GM18502 (cell line): Measurements from ENCODE around the gene NDUFV1.
"Not testable (repeated sequence)": the region's sequence is repeated elsewhere in the genome, so short reads cannot be mapped to it uniquely, and the experiment has no call there.

Experiments
- ATAC-seq: cut with Tn5 transposase; IDR thresholded peaks from one replicate; pipeline ENCODE4 v1.9.1; 2021; ENCODE audit warnings: mild to moderate bottlenecking; ENCODE audit not compliant: unreplicated experiment, poor library complexity

The NDUFV1 gene

GRCh38 chr11:67636962-67637361 is 30.2 kb downstream of the NDUFV1 start:
- no peak for ATAC-seq

GRCh38 chr11:67637441-67637840 is 30.7 kb downstream of the NDUFV1 start:
- ATAC-seq, result not testable (repeated sequence)

GRCh38 chr11:67638535-67639437 is 32.0 kb downstream of the NDUFV1 start:
- ATAC-seq, result no peak

GRCh38 chr11:67639438-67639859 is 32.7 kb downstream of the NDUFV1 start, which contains the start of gene TBX10:
TSS of gene TBX10 (minus strand) at chr11:67639763. CDS start at chr11:67639472, 291 bp downstream.
- no peak for ATAC-seq

- ATAC-seq, result no peak
These were observed 33.5 kb downstream of the NDUFV1 start for GRCh38 chr11:67640021-67640757.

GRCh38 chr11:67640758-67641337 is 34.1 kb downstream of the NDUFV1 start:
- ATAC-seq, result no peak

GRCh38 chr11:67641338-67642172 is 34.8 kb downstream of the NDUFV1 start:
- ATAC-seq, result no peak

GRCh38 chr11:67642173-67643120 is 35.7 kb downstream of the NDUFV1 start:
- no peak for ATAC-seq

GRCh38 chr11:67644042-67644441 is 37.3 kb downstream of the NDUFV1 start:
- no peak for ATAC-seq

GRCh38 chr11:67644472-67645418 is 38.0 kb downstream of the NDUFV1 start:
- ATAC-seq, result no peak

GRCh38 chr11:67645521-67646461 is 39.1 kb downstream of the NDUFV1 start:
- no peak for ATAC-seq

GRCh38 chr11:67646535-67647336 is 40.0 kb downstream of the NDUFV1 start:
- no peak for ATAC-seq

GRCh38 chr11:67647471-67647870 is 40.7 kb downstream of the NDUFV1 start:
- ATAC-seq, result no peak

GRCh38 chr11:67648140-67648795 is 41.5 kb downstream of the NDUFV1 start:
- no peak for ATAC-seq

GRCh38 chr11:67648796-67649613 is 42.3 kb downstream of the NDUFV1 start:
- ATAC-seq, result no peak
